HepG2 (cell line): ENCODE measurements around the gene OGFR. TPM values are rescaled to one million over a fixed set of nuclear protein-coding genes. Genes with fewer than 3 reads are reported as not detected.

Experiments used
- CEBPB ChIP-seq: IDR thresholded peaks from 2 replicates; pipeline ENCODE4 v1.6.1; 2011; ENCODE audit warnings: low read depth, low read length, improper control_type of control experiment, borderline replicate concordance
- CREM ChIP-seq, 2 experiments: sonication (generic) in 1 of 2; formaldehyde crosslinking in 1 of 2; IDR thresholded peaks; 2 replicates each; pipeline versions ENCODE4 v1.4.0 to v1.6.1; 2016 to 2020; ENCODE audit warnings: antibody characterized with exemption in 1 of 2, mild to moderate bottlenecking in 1 of 2, missing genetic modification reagents in 1 of 2
- HOXA9 ChIP-seq: sonication (generic); formaldehyde crosslinking; IDR thresholded peaks from 2 replicates; pipeline ENCODE4 v1.8.1; 2022; ENCODE audit warnings: missing genetic modification reagents, mild to moderate bottlenecking, moderate library complexity, borderline replicate concordance
- IRX3 ChIP-seq: sonication (generic); formaldehyde crosslinking; IDR thresholded peaks from 2 replicates; pipeline ENCODE4 v1.8.1; 2023; ENCODE audit warnings: mild to moderate bottlenecking, low read depth, missing genetic modification reagents, borderline replicate concordance
- KDM4B ChIP-seq: sonication (generic); formaldehyde crosslinking; IDR thresholded peaks from 2 replicates; pipeline ENCODE4 v1.4.0; 2020; ENCODE audit warnings: missing genetic modification reagents
- LCORL ChIP-seq, 2 experiments: fragments of 450-650 bp in 1 of 2; sonication (generic) in 1 of 2; formaldehyde crosslinking in 1 of 2; IDR thresholded peaks; 2 replicates each; pipeline versions ENCODE4 v1.5.0 to v1.6.1; 2017 to 2020; ENCODE audit warnings: antibody characterized with exemption in 1 of 2, missing genetic modification reagents in 1 of 2
- MAFK ChIP-seq, 2 experiments: IDR thresholded peaks in 1 of 2; conservative IDR thresholded peaks in 1 of 2; 2 replicates each; pipeline ENCODE4 v1.6.1; 2011; ENCODE audit warnings: improper control_type of control experiment in 2 of 2, low read length in 2 of 2
- MXD4 ChIP-seq: IDR thresholded peaks from 2 replicates; pipeline ENCODE4 v1.6.1; 2016; ENCODE audit warnings: mild to moderate bottlenecking, missing biosample characterization, missing genetic modification reagents
- NAIF1 ChIP-seq: sonication (generic); formaldehyde crosslinking; IDR thresholded peaks from 2 replicates; pipeline ENCODE4 v1.5.0; 2020; ENCODE audit warnings: mild to moderate bottlenecking, missing genetic modification reagents, borderline replicate concordance
- TBP ChIP-seq: sonication (generic); formaldehyde crosslinking; IDR thresholded peaks from 2 replicates; pipeline ENCODE4 v1.5.0; 2020; ENCODE audit warnings: missing genetic modification reagents
- ZBTB34 ChIP-seq: sonication (generic); formaldehyde crosslinking; IDR thresholded peaks from 2 replicates; pipeline ENCODE4 v1.8.0; 2022; ENCODE audit warnings: mild to moderate bottlenecking, missing genetic modification reagents
- ZFP41 ChIP-seq: sonication (generic); formaldehyde crosslinking; IDR thresholded peaks from 2 replicates; pipeline ENCODE4 v1.4.0; 2020; ENCODE audit warnings: mild to moderate bottlenecking, missing genetic modification reagents, borderline replicate concordance
- ZFP90 ChIP-seq: sonication (generic); formaldehyde crosslinking; IDR thresholded peaks from 2 replicates; pipeline ENCODE4 v1.8.0; 2022; ENCODE audit warnings: missing genetic modification reagents, mild to moderate bottlenecking, inconsistent platforms, borderline replicate concordance
- ZNF205 ChIP-seq: IDR thresholded peaks from 2 replicates; pipeline ENCODE4 v1.6.1; 2018; ENCODE audit warnings: missing biosample characterization, missing genetic modification reagents
- ZNF230 ChIP-seq: sonication (generic); formaldehyde crosslinking; IDR thresholded peaks from 2 replicates; pipeline ENCODE4 v1.4.0; 2020; ENCODE audit warnings: mild to moderate bottlenecking, missing genetic modification reagents
- ZNF281 ChIP-seq: sonication (generic); formaldehyde crosslinking; IDR thresholded peaks from 2 replicates; pipeline ENCODE4 v1.4.0; 2020; ENCODE audit warnings: missing genetic modification reagents, borderline replicate concordance
- ZNF430 ChIP-seq: sonication (generic); formaldehyde crosslinking; IDR thresholded peaks from 2 replicates; pipeline ENCODE4 v1.9.0; 2021; ENCODE audit warnings: mild to moderate bottlenecking, missing genetic modification reagents
- ZNF687 ChIP-seq: sonication (generic); formaldehyde crosslinking; IDR thresholded peaks from 2 replicates; pipeline ENCODE4 v1.5.1; 2020; ENCODE audit warnings: mild to moderate bottlenecking, missing genetic modification reagents, moderate library complexity
- ZZZ3 ChIP-seq: sonication (generic); formaldehyde crosslinking; IDR thresholded peaks from 2 replicates; pipeline ENCODE4 v1.4.0; 2020; ENCODE audit warnings: missing genetic modification reagents, mild to moderate bottlenecking, borderline replicate concordance
- polyA plus RNA-seq, 8 experiments: library from polyadenylated mRNA; depleted of rRNA in 3 of 8; stranded (reverse) in 7 of 8; unstranded in 1 of 8; fragments of >200 nt; fragmentation: Illumina TruSeq in 4 of 8; extraction: Trizol in 4 of 8; gene quantifications; 2 replicates each; pipeline versions ENCODE4 v1.2.1 to v1.2.3, GENCODE V29; 2011 to 2016; ENCODE audit warnings: low read depth in 4 of 8, missing spikeins in 1 of 8, mixed read lengths in 1 of 8; ENCODE audit not compliant: insufficient read depth in 1 of 8
- total RNA-seq, 5 experiments: library from RNA; depleted of rRNA; stranded (reverse); fragments of >200 nt; fragmentation: Illumina TruSeq; extraction: Trizol; gene quantifications; 2 replicates each; pipeline ENCODE4 v1.2.3, GENCODE V29; 2016; ENCODE audit warnings: low read depth in 1 of 5

The OGFR gene
- total and polyA plus RNA-seq, 2 of the 13 experiments (the other 11 are each of a cell fraction or from before 2014, with no cell fraction given) = 47.7 to 81.8 TPM

GRCh38 chr20:62824476-62825332 lies 20.1 kb downstream of the OGFR start (continued):
- TF ChIP-seq ZBTB34 (CRISPR knock-in tag) = no peak
- TF ChIP-seq ZNF230 (CRISPR knock-in tag) = 0 out of 2 replicates have a peak, but pooled peaks have one; percentile 7
- TF ChIP-seq ZNF205 (CRISPR knock-in tag) = no peak
- TF ChIP-seq ZFP41 (CRISPR knock-in tag) = no peak
- no peak for TF ChIP-seq LCORL (IDR thresholded peaks at IDR 0.05)
- peak; percentile 67; the same call in 1 of the 2 replicates for TF ChIP-seq LCORL (CRISPR knock-in tag; IDR thresholded peaks at IDR 0.05)
- TF ChIP-seq ZFP90 = 0 out of 2 replicates have a peak, but pooled peaks have one; percentile 58
- TF ChIP-seq MAFK (conservative IDR thresholded peaks at IDR 0.05 in 1 of 2, IDR thresholded peaks at IDR 0.05 in 1 of 2; ENCODE audit: low read length in 2 of 2) = no peak
- TF ChIP-seq ZNF430 (CRISPR knock-in tag) = peak; percentile 72; the same call in 1 of the 2 replicates
- TF ChIP-seq NAIF1 = no peak
- 0 out of 2 replicates have a peak, but pooled peaks have one; percentile 19 for TF ChIP-seq CREM (IDR thresholded peaks at IDR 0.05)
- no peak for TF ChIP-seq CREM (CRISPR knock-in tag; IDR thresholded peaks at IDR 0.05)
- 0 out of 2 replicates have a peak, but pooled peaks have one; percentile 55 for TF ChIP-seq TBP
- peak; percentile 62; the same call in 1 of the 2 replicates for TF ChIP-seq ZZZ3 (CRISPR knock-in tag)
- TF ChIP-seq MXD4 (CRISPR knock-in tag) = no peak
- no peak for TF ChIP-seq HOXA9 (CRISPR knock-in tag)
- 0 out of 2 replicates have a peak, but pooled peaks have one; percentile 20 for TF ChIP-seq KDM4B (CRISPR knock-in tag)
- TF ChIP-seq CEBPB = no peak
- TF ChIP-seq IRX3 (CRISPR knock-in tag) = no peak
- peak; percentile 52; the same call in 1 of the 2 replicates for TF ChIP-seq ZNF281 (CRISPR knock-in tag)
- TF ChIP-seq ZNF687 (CRISPR knock-in tag) = peak; percentile 66
